Measurements from ENCODE around the gene HCFC1. TPM values are rescaled to one million over a fixed set of nuclear protein-coding genes. Genes with fewer than 3 reads are reported as not detected.

HCFC1 gene
- total RNA-seq, 1 donor from 2014 or later: 13.6 TPM

- no peak for DNase-seq
Observed at GRCh38 chrX:153902385-153902784, 69.2 kb downstream of the HCFC1 start.

- no peak for DNase-seq
Observed at GRCh38 chrX:153901753-153902140, 69.9 kb downstream of the HCFC1 start.

DNA sequence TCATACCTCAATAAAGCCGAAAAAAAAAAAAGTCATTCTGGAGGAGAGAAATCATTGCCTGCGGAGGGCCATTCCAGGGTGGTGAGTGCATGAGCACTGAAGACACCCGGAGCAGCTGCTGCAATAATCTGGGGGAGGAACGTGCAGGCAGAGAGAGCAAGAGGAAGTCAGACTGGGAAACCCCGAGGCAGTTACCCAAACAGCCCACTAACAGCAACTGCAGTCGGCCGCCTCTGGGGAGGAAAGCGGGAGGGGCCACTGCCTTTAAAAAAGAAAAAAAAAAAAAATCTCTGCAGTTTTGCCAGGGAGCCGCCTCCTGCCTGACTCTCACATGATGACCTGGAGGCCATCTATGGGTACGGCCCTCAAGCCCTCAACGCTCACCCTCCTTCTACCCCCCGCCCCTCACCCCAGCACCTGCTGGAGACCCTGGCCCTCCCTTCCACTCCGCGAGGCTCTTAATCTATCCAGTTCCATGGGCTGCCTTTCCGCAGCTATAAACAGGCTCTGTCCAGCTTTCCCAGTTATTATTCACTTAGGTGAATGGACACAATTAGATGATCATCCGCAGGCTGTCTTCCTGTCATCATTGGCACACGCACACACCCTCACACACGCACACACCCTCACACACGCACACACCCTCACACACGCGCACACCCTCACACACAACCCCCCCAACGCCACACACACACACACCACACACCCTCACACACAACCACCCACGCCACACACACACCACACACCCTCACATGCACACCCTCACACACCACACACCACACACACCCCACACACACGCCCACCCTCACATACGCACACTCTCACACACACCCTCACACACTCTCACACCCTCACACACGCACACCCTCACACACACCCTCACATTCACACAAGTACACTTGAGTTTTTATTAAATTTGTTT lies 70.5 kb downstream of the HCFC1 start:
- peak; percentile 19 for DNase-seq

DNA sequence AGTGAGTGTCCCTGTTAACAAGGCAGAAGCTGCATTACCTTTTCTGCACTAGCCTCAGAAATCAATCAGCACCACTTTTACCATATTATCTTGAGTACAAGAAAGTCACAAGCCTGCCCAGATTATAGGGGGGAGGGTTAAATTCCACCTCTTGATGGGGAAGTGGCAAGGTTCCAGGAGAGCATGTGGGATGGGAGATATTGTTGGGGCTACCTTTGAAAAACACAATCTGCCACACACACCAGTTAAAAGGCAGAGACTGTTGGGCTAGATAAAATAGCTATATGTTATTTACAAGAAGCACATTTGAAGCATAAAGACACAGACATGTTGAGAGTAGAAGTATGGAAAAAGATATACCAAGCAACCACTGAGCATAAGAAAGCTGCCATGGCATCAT lies 73.7 kb downstream of the HCFC1 start:
- no peak for DNase-seq

Small RNA genes within 50 kb of the gene (small RNA-seq; reads per million reads assigned to genes)
- not detected for gene MIR3202-1 (ENCODE audit: low replicate concordance)

Other genes starting within 250 kb of the HCFC1 start
- gene BCAP31, start 247.4 kb downstream of the HCFC1 start, total RNA-seq: 92.8 TPM
- gene ABCD1, start 247.0 kb downstream of the HCFC1 start, total RNA-seq: 4.0 TPM
- gene PLXNB3, start 207.6 kb downstream of the HCFC1 start, total RNA-seq: 2.2 TPM
- gene SRPK3, start 190.8 kb downstream of the HCFC1 start, total RNA-seq: 6.7 TPM
- 26.6 TPM for gene IDH3G, start 177.4 kb downstream of the HCFC1 start, total RNA-seq
- gene SSR4, start 177.2 kb downstream of the HCFC1 start, total RNA-seq: 99.7 TPM
- 3.1 TPM for gene PDZD4, start 141.3 kb downstream of the HCFC1 start, total RNA-seq
- gene L1CAM, start 85.6 kb downstream of the HCFC1 start, total RNA-seq: 3.6 TPM
- 0.89 TPM for gene AVPR2, start 67.1 kb downstream of the HCFC1 start, total RNA-seq
- gene ARHGAP4, start 45.6 kb downstream of the HCFC1 start, total RNA-seq: 14.4 TPM
- 25.9 TPM for gene NAA10, start 36.8 kb downstream of the HCFC1 start, total RNA-seq
- gene RENBP, start 27.2 kb downstream of the HCFC1 start, total RNA-seq: 5.0 TPM
- 2.9 TPM for gene TMEM187, start 936 bp upstream of the HCFC1 start, total RNA-seq
- gene IRAK1, start 48.1 kb upstream of the HCFC1 start, total RNA-seq: 19.6 TPM
- 22.2 TPM for gene MECP2, start 125.9 kb upstream of the HCFC1 start, total RNA-seq
- gene OPN1LW, start 172.4 kb upstream of the HCFC1 start, total RNA-seq: not detected
- gene OPN1MW, start 210.8 kb upstream of the HCFC1 start, total RNA-seq: not detected
- not detected for gene OPN1MW2, start 247.9 kb upstream of the HCFC1 start, total RNA-seq

Data from skin of body (tissue), 3 donors.